Neural cell (in vitro differentiated cells): ENCODE data around the gene TOP3A.

Experiments
- CTCF ChIP-seq: fragments of 450-650 bp; IDR thresholded peaks from 2 replicates; pipeline ENCODE4 v1.5.1; 2014; ENCODE audit warnings: antibody characterized with exemption, mild to moderate bottlenecking, moderate library complexity; ENCODE audit not compliant: poor library complexity, severe bottlenecking
- EZH2 ChIP-seq: fragments of 200-600, 300-800 bp; shearing (Covaris generic), sonication (generic); IDR thresholded peaks from 2 replicates; pipeline ENCODE4 v1.6.1; 2014; ENCODE audit warnings: antibody characterized with exemption, low read length, borderline replicate concordance, mild to moderate bottlenecking; ENCODE audit not compliant: insufficient read depth, poor library complexity, severe bottlenecking
- MXI1 ChIP-seq: fragments of 450-650 bp; conservative IDR thresholded peaks from 2 replicates; pipeline ENCODE4 v1.6.1; 2014; ENCODE audit warnings: antibody characterized with exemption, mild to moderate bottlenecking; ENCODE audit not compliant: poor library complexity, severe bottlenecking
- RAD21 ChIP-seq: fragments of 450-650 bp; conservative IDR thresholded peaks from 2 replicates; pipeline ENCODE4 v1.6.1; 2014; ENCODE audit warnings: antibody characterized with exemption, mild to moderate bottlenecking, moderate library complexity
- TAF1 ChIP-seq: IDR thresholded peaks from 2 replicates; pipeline ENCODE4 v1.6.1; 2012; ENCODE audit warnings: low read depth

GRCh38 chr17:18237461-18237860, 77.3 kb downstream of the TOP3A start:
- no peak for TF ChIP-seq MXI1
- TF ChIP-seq EZH2 = no peak
- TF ChIP-seq TAF1 = no peak
- no peak for TF ChIP-seq RAD21
- no peak for TF ChIP-seq CTCF
